IMR-90 (cell line): ENCODE data around the gene ENO3. TPM values are rescaled to one million over a fixed set of nuclear protein-coding genes. Genes with fewer than 3 reads are reported as not detected.

Experiments used
- ATAC-seq: fragments of 200-7000 bp; cut with Tn5 transposase; 2 replicates; pipeline ENCODE4 v1.9.1; 2020; ENCODE audit warnings: low read depth, mild to moderate bottlenecking, moderate library complexity
- BruUV-seq: library from RNA; stranded (reverse); fragments of 400-500 nt; replicated peaks from 2 replicates; lab custom pipeline; 2021; lab: Mats Ljungman, UMichigan
- CTCF ChIA-PET: fragments of 300-600 bp; formaldehyde crosslinking; extraction: SDS; loops from one replicate; lab custom pipeline; 2021; ENCODE audit warnings: antibody characterized with exemption; lab: Yijun Ruan, JAX
- POLR2A ChIA-PET: fragments of 300-600 bp; sonication (Branson Sonifier 250); formaldehyde crosslinking; loops from one replicate; lab custom pipeline; 2022; ENCODE audit warnings: antibody characterized with exemption; ENCODE audit not compliant: unreplicated experiment; lab: Charles Lee
- DNase-seq: peaks from one replicate; pipeline ENCODE4 v3.0.0; 2013
- H2AFZ ChIP-seq: replicated peaks from 2 replicates; pipeline ENCODE3; 2013; ENCODE audit warnings: low read length, mild to moderate bottlenecking; ENCODE audit not compliant: poor library complexity
- H2AK5ac ChIP-seq: 2 replicates; pipeline ENCODE4 v1.6.1; 2013; ENCODE audit warnings: low read depth, low read length, inconsistent platforms
- H2AK9ac ChIP-seq: replicated peaks from 2 replicates; pipeline ENCODE3; 2013; ENCODE audit warnings: mild to moderate bottlenecking, low read depth, low read length, moderate library complexity; ENCODE audit not compliant: poor library complexity
- H2BK120ac ChIP-seq: 2 replicates; pipeline ENCODE4 v1.6.1; 2013; ENCODE audit warnings: low read depth, low read length, inconsistent platforms
- H2BK15ac ChIP-seq: 3 replicates; pipeline ENCODE4 v1.6.1; 2013; ENCODE audit warnings: low read depth, low read length, inconsistent platforms
- H2BK20ac ChIP-seq: 2 replicates; pipeline ENCODE4 v1.6.1; 2013; ENCODE audit warnings: low read depth, mild to moderate bottlenecking, inconsistent platforms, low read length, moderate library complexity
- H2BK5ac ChIP-seq: 2 replicates; pipeline ENCODE4 v1.6.1; 2013; ENCODE audit warnings: mild to moderate bottlenecking, low read depth, low read length, inconsistent platforms; ENCODE audit not compliant: poor library complexity, severe bottlenecking
- H3K14ac ChIP-seq: replicated peaks from 2 replicates; pipeline ENCODE4 v1.6.1; 2013; ENCODE audit warnings: low read depth, low read length, inconsistent platforms
- H3K18ac ChIP-seq: 2 replicates; pipeline ENCODE4 v1.6.1; 2013; ENCODE audit warnings: low read depth, low read length, control low read depth
- H3K23ac ChIP-seq: 2 replicates; pipeline ENCODE4 v1.6.1; 2013; ENCODE audit warnings: low read depth, low read length, inconsistent platforms
- H3K27ac ChIP-seq: 2 replicates; pipeline ENCODE4 v1.5.1; 2013; ENCODE audit warnings: mild to moderate bottlenecking, control low read depth, low read length; ENCODE audit not compliant: insufficient read depth
- H3K27me3 ChIP-seq: 2 replicates; pipeline ENCODE4 v1.6.1; 2013; ENCODE audit warnings: low read length; ENCODE audit not compliant: control insufficient read depth, insufficient read depth
- H3K36me3 ChIP-seq: 2 replicates; pipeline ENCODE4 v1.6.1; 2013; ENCODE audit warnings: low read length, mixed read lengths; ENCODE audit not compliant: control insufficient read depth, insufficient read depth
- H3K4ac ChIP-seq: 2 replicates; pipeline ENCODE4 v1.6.1; 2013; ENCODE audit warnings: low read depth, low read length, inconsistent platforms
- H3K4me1 ChIP-seq: 2 replicates; pipeline ENCODE4 v1.6.1; 2013; ENCODE audit warnings: low read length, mixed read lengths; ENCODE audit not compliant: control insufficient read depth, insufficient read depth
- H3K4me2 ChIP-seq: 2 replicates; pipeline ENCODE4 v1.6.1; 2013; ENCODE audit warnings: low read depth, mild to moderate bottlenecking, control low read depth, low read length, moderate library complexity
- H3K4me3 ChIP-seq: 2 replicates; pipeline ENCODE4 v1.5.1; 2013; ENCODE audit warnings: low read depth, mild to moderate bottlenecking, control low read depth, low read length, moderate library complexity; ENCODE audit not compliant: insufficient read depth
- H3K56ac ChIP-seq: 2 replicates; pipeline ENCODE4 v1.6.1; 2013; ENCODE audit warnings: low read length, inconsistent platforms; ENCODE audit not compliant: insufficient read depth; ENCODE audit errors: extremely low read depth
- H3K79me1 ChIP-seq, 2 experiments: 2 replicates each; pipeline ENCODE4 v1.6.1; 2013; ENCODE audit warnings: low read length in 2 of 2, inconsistent platforms in 1 of 2, low read depth in 1 of 2
- H3K9ac ChIP-seq: 2 replicates; pipeline ENCODE4 v1.6.1; 2013; ENCODE audit warnings: low read depth, low read length, control low read depth
- H3K9me1 ChIP-seq: 2 replicates; pipeline ENCODE4 v1.6.1; 2013; ENCODE audit warnings: low read length, inconsistent platforms; ENCODE audit not compliant: insufficient read depth
- H3K9me3 ChIP-seq: 2 replicates; pipeline ENCODE4 v1.6.1; 2013; ENCODE audit warnings: low read length; ENCODE audit not compliant: control insufficient read depth, insufficient read depth
- H4K20me1 ChIP-seq: 2 replicates; pipeline ENCODE4 v1.6.1; 2013; ENCODE audit warnings: low read length, inconsistent platforms; ENCODE audit not compliant: insufficient read depth
- H4K5ac ChIP-seq: 2 replicates; pipeline ENCODE4 v1.6.1; 2013; ENCODE audit warnings: mild to moderate bottlenecking, low read depth, low read length, control low read depth
- H4K8ac ChIP-seq, 2 experiments: 2 replicates each; pipeline ENCODE4 v1.6.1; 2013; ENCODE audit warnings: low read depth in 2 of 2, low read length in 2 of 2, control low read depth in 1 of 2, inconsistent platforms in 1 of 2
- H4K91ac ChIP-seq: 2 replicates; pipeline ENCODE4 v1.6.1; 2013; ENCODE audit warnings: low read depth, low read length, inconsistent platforms; ENCODE audit not compliant: insufficient read depth
- BHLHE40 ChIP-seq: fragments of 150-350 bp; IDR thresholded peaks from 2 replicates; pipeline ENCODE4 v1.6.1; 2016; ENCODE audit warnings: mild to moderate bottlenecking, low read depth, low read length
- CEBPB ChIP-seq: IDR thresholded peaks from 2 replicates; pipeline ENCODE4 v1.6.1; 2012; ENCODE audit warnings: low read depth, low read length, improper control_type of control experiment
- CHD1 ChIP-seq: IDR thresholded peaks from 2 replicates; pipeline ENCODE4 v1.6.1; 2012; ENCODE audit warnings: low read depth, low read length, improper control_type of control experiment
- CTCF ChIP-seq: conservative IDR thresholded peaks from 2 replicates; pipeline ENCODE4 v1.5.1; 2012; ENCODE audit warnings: mild to moderate bottlenecking, low read depth, low read length, improper control_type of control experiment
- ELK1 ChIP-seq: fragments of 150-350 bp; IDR thresholded peaks from 2 replicates; pipeline ENCODE4 v1.6.1; 2016; ENCODE audit warnings: low read depth, mild to moderate bottlenecking, low read length, moderate library complexity, borderline replicate concordance
- FOS ChIP-seq: fragments of 150-350 bp; IDR thresholded peaks from 2 replicates; pipeline ENCODE4 v1.6.1; 2016; ENCODE audit warnings: low read depth, low read length
- MAZ ChIP-seq: IDR thresholded peaks from 2 replicates; pipeline ENCODE4 v1.6.1; 2012; ENCODE audit warnings: low read depth, mild to moderate bottlenecking, low read length, improper control_type of control experiment, moderate library complexity, borderline replicate concordance
- NFE2L2 ChIP-seq: fragments of 150-350 bp; IDR thresholded peaks from 2 replicates; pipeline ENCODE4 v1.6.1; 2016; ENCODE audit warnings: low read depth, mild to moderate bottlenecking, low read length
- SMC3 ChIP-seq: fragments of 150-350 bp; IDR thresholded peaks from 2 replicates; pipeline ENCODE4 v1.6.1; 2016; ENCODE audit warnings: low read depth, mild to moderate bottlenecking, antibody characterized with exemption, low read length, moderate library complexity
- USF2 ChIP-seq: fragments of 150-350 bp; IDR thresholded peaks from 2 replicates; pipeline ENCODE4 v1.6.1; 2017; ENCODE audit warnings: mild to moderate bottlenecking, antibody characterized with exemption, low read length, low read depth
- WGBS, 2 experiments: methylation state at CpG; one replicate each; pipeline versions ENCODE4 v1.1.5 to v1.1.7; 2013; ENCODE audit warnings: missing lambda C conversion rate in 2 of 2; ENCODE audit not compliant: insufficient read length in 1 of 2; ENCODE audit errors: extremely low coverage in 2 of 2; 5-methylcytosine and 5-hydroxymethylcytosine counted together
- dilution Hi-C: fragments of 300-500 bp; cut with HindIII; formaldehyde crosslinking; loops from one replicate; pipeline ENCODE4 v1.14.3; 2018; ENCODE audit warnings: low sequenced_read_pairs; ENCODE audit not compliant: unreplicated experiment
- in situ Hi-C: fragments of 300-500 bp; cut with MboI; formaldehyde crosslinking; loops from 3 replicates; pipeline ENCODE4 v1.14.3; 2019; ENCODE audit warnings: low sequenced_read_pairs, inconsistent platforms, mixed read lengths
- intact Hi-C: fragments of 100-400 bp; cut with micrococcal nuclease; formaldehyde crosslinking; loops from 2 replicates; pipeline ENCODE4 v1.10.0; 2022
- polyA plus RNA-seq, 3 experiments: library from polyadenylated mRNA; depleted of rRNA; stranded (reverse); fragments of >200 nt; gene quantifications; 2 replicates each; pipeline ENCODE4 v1.2.3, GENCODE V29; 2012; ENCODE audit warnings: low replicate concordance in 1 of 3
- total RNA-seq: library from RNA; depleted of rRNA; stranded (reverse); fragments of >200 nt; gene quantifications from 2 replicates; pipeline ENCODE4 v1.2.3, GENCODE V29; 2012

The ENO3 gene
- total and polyA plus RNA-seq, 2 of the 4 experiments (the other 2 are of a cell fraction): 1.4 to 5.1 TPM

- TF ChIP-seq SMC3 (no peak), FOS (0 out of 2 replicates have a peak, but pooled peaks have one; percentile 7), BHLHE40 (peak; percentile 82), CTCF (no peak), ELK1 (no peak), CEBPB (no peak), NFE2L2 (no peak), USF2 (peak; percentile 52), MAZ (peak; percentile 51; the same call in 1 of the 2 replicates), CHD1 (no peak)
- ChIA-PET POLR2A (interaction anchor here (0.6 to 3.5 kb wide), 3 partner anchors 9 to 391 kb away, joined by 3 to 19 read pairs (median 4); partner anchors contain the start of gene SPAG7), CTCF (no interaction called here)
- H3K4me2 ChIP-seq: peak overlapping the region; percentile 74
- DNase-seq: peak; percentile 76
- H3K56ac ChIP-seq: peak overlapping the region; percentile 95
- peak overlapping the region; percentile 5; the same call in 1 of the 3 replicates for H2BK15ac ChIP-seq
- peak; percentile 2 for ATAC-seq
- in situ Hi-C loops (no loop called here), intact Hi-C loops (no loop called here), dilution Hi-C loops (no loop called here)
- H3K36me3 ChIP-seq: peaks cover 21% of the 10 kb centered on the region
- H2BK5ac ChIP-seq: peak overlapping the region; percentile 90
- H3K4me3 ChIP-seq: peak overlapping the region; percentile 98
- H3K27ac ChIP-seq: peak overlapping the region; percentile 91
- H3K14ac ChIP-seq: peak overlapping the region; percentile 98
- peak overlapping the region; percentile 71 for H3K18ac ChIP-seq
- peak overlapping the region; percentile 89 for H3K23ac ChIP-seq
- 1% methylated on average over 28 of the region's 75 CpGs; no CpG with 5 or more reads in 1 of the 2 experiments for WGBS, 2 experiments
- peaks cover 38% of the 10 kb centered on the region for H3K4me1 ChIP-seq
- peaks cover 25% of the 10 kb centered on the region; the same call in 1 of the 2 replicates for H3K9me1 ChIP-seq
- H4K8ac ChIP-seq: peak overlapping the region; percentile 62 to 86
- H4K91ac ChIP-seq: peak overlapping the region; percentile 91
- peaks cover 40% of the 10 kb centered on the region for H4K20me1 ChIP-seq
- H3K79me1 ChIP-seq: peaks cover 12 to 37% of the 10 kb centered on the region in 2 experiments; a peak in 3 of 4 replicates
- peak overlapping the region; percentile 97 for H3K4ac ChIP-seq
- no TSS peak for BruUV-seq
- H2BK120ac ChIP-seq: peak overlapping the region; percentile 85
- peak overlapping the region; percentile 87 for H3K9ac ChIP-seq
- peak overlapping the region; percentile 61 for H4K5ac ChIP-seq
- H2AFZ ChIP-seq: peak overlapping the region; percentile 85
- H2BK20ac ChIP-seq: no peak overlapping the region
- H3K27me3 ChIP-seq: no peaks in the 10 kb centered on the region
- peak overlapping the region; percentile 79 for H2AK5ac ChIP-seq
- no peaks in the 10 kb centered on the region for H3K9me3 ChIP-seq
- peak overlapping the region; percentile 96 for H2AK9ac ChIP-seq
Observed at GRCh38 chr17:4949321-4950074, 1.4 kb upstream of the ENO3 start.
